GM18507 (cell line): Measurements from ENCODE around the gene LRRC23.

Source experiments
- DNase-seq: peaks from one replicate; pipeline ENCODE4 v3.0.0; 2011; ENCODE audit warnings: low read depth; ENCODE audit not compliant: insufficient read length; ENCODE audit errors: extremely low spot score
- FAIRE-seq: peaks from 2 replicates; lab custom pipeline; 2011; peaks lifted over from hg19 to GRCh38; lab: Jason Lieb, UNC

The LRRC23 gene

GRCh38 chr12:6953442-6954315 lies 49.1 kb downstream of the LRRC23 start:
- DNase-seq, result no peak
- FAIRE-seq, result peak; percentile 100

DNA sequence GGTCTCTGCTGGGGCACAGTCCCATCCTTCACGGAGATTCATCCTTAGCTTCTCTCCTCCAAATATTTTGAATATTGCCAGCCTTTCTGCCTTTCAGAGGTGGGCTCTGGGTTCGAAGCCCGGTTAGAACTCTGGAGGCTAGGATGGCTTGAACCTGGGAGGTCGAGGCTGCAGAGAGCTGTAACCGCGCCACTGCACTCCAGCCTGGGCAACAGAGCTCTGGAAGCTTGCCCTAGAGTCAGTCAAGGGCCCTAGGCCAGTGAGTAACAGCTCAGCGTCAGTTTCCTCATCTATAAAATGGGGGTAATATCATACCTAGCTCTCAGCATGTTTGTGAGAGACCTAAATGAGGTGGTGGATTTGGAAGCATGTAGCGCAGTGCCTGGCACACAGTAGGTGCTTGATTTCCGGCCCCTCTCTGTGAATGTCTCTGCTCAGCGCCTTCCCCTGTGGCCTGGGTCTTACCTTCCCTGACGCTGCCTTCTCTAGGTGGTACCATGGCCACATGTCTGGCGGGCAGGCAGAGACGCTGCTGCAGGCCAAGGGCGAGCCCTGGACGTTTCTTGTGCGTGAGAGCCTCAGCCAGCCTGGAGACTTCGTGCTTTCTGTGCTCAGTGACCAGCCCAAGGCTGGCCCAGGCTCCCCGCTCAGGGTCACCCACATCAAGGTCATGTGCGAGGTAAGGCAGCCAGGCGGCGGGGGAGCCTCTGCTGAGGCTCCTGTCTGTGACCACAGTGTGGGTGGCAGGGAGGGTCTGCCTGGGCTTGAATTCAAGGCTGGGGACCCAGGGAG lies 49.9 kb downstream of the LRRC23 start:
- FAIRE-seq, result peak; percentile 59

GRCh38 chr12:6955108-6956020 lies 50.7 kb downstream of the LRRC23 start:
- DNase-seq (no peak), FAIRE-seq (peak; percentile 9)

More for the DNA sequence above, 49.9 kb downstream of the LRRC23 start:
- no peak for DNase-seq

- DNase-seq (no peak), FAIRE-seq (peak; percentile 82)
These were observed 51.6 kb downstream of the LRRC23 start for GRCh38 chr12:6956021-6956727.

DNA sequence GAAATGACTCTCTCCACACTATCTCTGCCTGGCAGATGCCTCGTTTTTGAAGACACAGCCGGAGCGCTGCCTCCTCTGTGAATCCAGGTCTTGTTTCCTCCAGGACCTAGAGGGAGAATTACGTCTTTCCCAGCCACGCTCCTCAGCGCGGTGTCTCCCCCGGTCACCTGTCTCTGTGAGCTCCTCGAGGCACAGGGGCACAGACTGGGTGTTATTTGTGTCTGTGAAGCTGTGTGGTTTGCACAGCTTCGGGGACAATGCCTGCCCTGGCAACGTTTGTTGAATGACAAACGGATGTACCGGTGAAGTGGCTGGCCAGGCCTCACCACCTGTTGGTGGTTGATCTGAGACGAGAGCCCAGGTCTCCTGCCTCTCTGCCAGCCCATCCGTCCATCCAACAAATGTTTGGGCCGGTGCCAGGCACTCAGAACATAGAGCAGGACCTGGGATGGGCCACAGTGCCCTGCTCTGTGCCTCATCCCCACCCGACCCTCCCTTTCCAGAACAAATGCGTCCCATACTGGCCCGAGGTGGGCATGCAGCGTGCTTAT lies 52.6 kb downstream of the LRRC23 start:
- FAIRE-seq (peak; percentile 55), DNase-seq (no peak)

DNA sequence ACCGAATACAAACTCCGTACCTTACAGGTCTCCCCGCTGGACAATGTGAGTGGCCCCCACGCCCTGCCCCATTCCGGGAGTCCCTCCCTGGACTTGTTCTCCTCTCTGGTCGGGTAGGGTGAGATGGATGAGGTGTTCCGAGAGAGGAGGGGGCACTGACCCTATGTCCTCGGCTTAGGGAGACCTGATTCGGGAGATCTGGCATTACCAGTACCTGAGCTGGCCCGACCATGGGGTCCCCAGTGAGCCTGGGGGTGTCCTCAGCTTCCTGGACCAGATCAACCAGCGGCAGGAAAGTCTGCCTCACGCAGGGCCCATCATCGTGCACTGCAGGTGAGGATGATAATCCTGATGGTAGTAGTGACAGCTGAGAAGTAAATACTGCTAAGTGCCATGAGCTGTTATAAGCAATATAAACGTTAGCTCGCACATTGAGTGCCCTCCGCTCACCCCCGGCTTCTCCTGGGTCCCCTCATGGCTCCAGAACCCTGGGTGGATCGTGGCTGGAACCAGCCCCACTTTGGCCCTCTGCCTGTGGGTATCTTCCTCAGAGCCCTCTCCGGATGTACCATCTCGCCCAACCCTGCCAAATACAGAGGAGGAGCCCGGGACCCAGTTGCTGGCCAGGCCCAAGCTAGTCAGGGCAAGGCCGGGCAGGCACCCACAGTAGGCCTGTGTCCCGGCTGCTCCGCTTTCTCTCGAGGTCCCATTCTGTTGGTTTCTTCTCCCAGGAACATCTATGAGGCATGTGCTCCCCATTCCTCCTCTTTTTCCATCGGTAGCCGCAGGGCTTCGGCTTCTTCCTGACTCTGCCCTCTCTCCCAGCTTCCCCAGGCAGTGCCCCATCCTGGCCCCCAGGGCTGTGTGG lies 53.4 kb downstream of the LRRC23 start:
- FAIRE-seq, result peak; percentile 5

DNA sequence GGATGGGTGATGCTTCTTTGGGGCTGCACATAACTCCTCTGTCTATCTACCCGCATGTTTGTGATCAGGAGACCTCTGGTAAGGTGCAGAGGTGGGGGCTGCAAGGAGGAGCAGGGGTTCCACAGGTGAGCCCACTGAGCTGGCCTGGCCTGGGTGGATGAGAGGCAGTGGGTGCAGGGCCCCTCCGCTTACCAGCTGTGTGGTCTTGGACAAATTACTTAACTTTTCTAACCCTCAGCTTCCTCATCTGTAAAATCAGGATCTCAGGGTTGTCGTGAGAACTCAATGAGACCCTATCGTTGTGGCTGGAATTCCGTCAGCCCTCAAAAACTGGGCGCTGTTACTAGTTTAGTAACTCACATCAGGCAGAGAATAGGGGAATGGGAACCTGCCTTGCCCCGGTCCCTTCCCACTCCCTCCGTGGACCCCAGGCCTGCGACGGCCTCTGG lies 54.0 kb downstream of the LRRC23 start:
- DNase-seq (no peak), FAIRE-seq (no peak)

More for the DNA sequence above, 53.4 kb downstream of the LRRC23 start:
- no peak for DNase-seq

DNA sequence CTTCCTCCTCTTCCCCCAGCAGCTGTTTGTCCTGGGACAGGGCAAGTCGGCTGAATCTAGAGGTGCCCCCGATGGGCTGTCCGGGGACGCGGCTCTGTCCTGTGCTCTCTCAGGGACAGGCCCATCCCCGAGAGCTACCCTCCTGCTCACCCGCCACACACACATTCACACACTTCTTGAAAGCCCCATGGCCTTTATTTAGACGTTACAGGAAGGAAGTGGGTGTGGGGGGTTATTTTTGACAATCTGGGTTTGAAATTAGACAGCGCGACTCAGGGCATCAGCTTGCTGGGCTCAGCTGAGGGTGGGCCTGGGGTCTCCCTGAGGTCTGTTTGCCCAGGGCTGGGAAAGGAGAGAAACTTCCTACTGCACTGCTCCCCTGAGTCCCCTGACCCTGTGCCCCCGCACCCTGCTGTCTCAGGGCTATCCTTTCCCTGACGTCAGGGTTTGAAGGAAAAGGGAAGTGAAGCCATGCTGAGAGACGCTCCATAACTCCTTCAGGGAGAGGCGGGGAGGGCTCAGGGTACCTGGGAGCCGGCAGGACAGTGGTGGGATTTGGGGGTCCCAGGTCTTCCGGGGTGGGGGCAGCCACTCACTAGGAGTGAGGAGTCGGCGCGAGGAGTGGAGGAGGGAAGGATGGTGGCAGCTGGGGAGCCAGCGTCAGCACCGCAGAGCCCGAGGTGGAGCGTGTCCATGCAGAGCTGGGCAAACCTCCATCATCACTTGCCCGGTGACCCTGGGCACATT lies 54.6 kb downstream of the LRRC23 start:
- FAIRE-seq (peak; percentile 98), DNase-seq (no peak)

DNA sequence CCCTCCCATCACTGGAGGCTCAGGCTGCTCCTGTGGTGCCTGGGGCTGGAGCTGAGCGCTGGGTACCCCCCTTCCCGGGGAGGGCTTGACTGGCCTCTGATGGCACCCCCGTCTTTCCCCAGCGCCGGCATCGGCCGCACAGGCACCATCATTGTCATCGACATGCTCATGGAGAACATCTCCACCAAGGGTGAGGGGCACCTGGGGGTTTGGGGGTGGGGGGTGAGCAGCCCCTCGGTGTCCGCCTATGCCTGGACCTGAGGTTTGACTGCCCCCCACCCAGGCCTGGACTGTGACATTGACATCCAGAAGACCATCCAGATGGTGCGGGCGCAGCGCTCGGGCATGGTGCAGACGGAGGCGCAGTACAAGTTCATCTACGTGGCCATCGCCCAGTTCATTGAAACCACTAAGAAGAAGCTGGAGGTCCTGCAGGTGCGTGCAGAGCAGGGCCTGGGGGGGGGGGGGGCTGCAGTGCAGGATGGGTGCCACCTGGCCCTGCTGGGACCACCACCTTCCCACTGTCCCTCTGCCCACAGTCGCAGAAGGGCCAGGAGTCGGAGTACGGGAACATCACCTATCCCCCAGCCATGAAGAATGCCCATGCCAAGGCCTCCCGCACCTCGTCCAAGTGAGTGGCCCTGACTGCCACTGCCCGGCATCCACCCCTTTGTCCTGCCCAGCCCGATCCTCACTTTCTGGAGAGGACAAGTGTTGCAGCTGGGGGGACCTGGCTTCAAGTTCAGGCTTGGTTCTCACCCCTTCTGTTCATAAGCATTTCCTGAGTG lies 55.4 kb downstream of the LRRC23 start:
- FAIRE-seq (no peak), DNase-seq (no peak)

- FAIRE-seq, result peak; percentile 86
- DNase-seq, result no peak
These were observed 56.1 kb downstream of the LRRC23 start for GRCh38 chr12:6960593-6961277.

DNA sequence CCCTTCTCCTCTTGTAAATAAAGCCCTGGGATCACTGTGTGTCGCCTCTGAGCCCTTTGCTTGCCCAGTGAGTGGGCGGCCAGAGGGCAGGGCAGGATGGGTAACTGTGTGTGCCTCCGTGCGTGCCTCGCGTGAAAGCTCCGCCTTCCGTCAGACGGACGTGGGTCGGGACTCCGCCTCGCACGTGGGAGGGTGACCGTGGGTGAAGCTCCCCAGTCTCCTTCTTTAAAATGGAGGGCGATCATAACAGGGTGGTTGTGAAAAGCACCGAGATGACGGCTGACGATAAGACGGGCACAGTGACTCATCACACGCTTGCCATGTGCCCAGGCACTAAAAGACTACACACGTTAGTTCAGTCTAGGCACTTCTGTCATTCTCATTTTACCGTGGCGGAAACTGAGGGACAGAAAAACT lies 56.7 kb downstream of the LRRC23 start:
- DNase-seq, result no peak
- no peak for FAIRE-seq

DNA sequence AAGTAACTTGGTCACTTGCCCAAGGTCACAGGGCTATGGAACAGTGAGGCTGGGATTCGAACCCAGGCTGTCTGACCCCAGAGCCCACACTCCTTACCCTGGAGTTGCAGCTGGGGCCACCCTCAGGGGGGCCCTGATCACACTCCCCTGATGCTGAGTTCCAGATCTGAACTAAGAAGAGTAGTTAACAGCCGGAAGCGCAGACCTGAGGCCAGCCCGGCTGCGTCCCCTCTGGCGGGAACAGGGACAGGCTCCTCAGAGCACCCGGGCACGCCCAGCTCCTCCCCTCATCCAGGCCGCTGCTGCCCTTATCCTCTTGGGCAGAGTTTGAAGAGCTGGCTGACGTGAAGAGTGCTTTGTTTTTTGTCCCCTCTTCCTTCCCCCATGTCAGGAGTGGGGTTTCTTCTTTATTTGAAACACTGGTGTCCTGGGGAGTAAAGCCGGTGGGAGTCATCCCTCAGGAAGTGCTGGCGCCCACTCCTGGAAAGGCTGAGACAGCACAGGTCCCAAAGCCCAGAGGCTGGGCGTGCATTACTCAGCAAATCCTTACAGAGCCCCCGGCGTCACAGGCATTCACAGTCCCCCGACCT lies 57.2 kb downstream of the LRRC23 start:
- FAIRE-seq, result peak; percentile 42
- DNase-seq, result no peak

GRCh38 chr12:6962285-6963015 lies 57.8 kb downstream of the LRRC23 start:
- DNase-seq, result no peak

DNA sequence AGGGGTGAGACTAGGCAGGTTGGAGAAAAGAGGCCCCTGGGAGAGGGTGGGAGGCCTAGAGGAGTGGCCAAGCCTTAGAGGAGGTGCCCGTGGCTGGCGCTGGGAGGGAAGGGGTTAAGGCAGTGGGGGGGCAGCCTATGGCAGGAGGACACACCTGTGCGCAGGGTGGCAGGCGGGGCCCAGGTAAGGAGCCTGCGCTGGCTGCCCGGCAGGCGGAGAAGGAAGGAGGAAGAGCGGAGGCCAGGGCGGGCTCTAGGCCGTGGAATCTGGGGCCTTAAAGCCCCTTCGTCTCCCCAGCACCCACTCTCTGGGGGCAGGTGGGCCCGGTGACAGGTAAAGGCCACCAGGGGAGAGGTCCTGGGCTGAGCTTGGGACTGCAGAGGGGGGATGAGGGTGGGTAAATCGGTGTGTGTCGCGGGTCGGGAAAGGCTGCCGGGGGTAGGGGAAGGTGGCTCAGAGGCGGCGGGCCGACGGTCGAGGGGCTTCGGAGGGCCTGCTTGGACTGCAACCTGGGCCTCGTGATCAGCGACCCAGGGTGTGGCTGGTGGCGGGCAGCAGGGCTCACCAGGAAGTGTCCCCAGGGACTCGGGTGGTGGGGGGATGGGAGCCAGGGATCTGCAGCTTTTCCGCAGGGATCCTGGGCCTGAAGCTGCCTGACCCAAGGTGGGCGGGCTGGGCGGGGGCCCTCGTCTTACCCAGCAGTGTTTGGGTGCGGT lies 58.6 kb downstream of the LRRC23 start:
- DNase-seq (no peak), FAIRE-seq (no peak)

More at GRCh38 chr12:6962285-6963015, 57.8 kb downstream of the LRRC23 start:
- no peak for FAIRE-seq
